Measurements from ENCODE around the gene KSR2. TPM values are rescaled to one million over a fixed set of nuclear protein-coding genes. Genes with fewer than 3 reads are reported as not detected.
"Not testable (repeated sequence)": the region's sequence is repeated elsewhere in the genome, so short reads cannot be mapped to it uniquely, and the experiment has no call there.

Gene KSR2
- total RNA-seq, 2 donors from 2014 or later: 0.17 to 0.21 TPM

DNA sequence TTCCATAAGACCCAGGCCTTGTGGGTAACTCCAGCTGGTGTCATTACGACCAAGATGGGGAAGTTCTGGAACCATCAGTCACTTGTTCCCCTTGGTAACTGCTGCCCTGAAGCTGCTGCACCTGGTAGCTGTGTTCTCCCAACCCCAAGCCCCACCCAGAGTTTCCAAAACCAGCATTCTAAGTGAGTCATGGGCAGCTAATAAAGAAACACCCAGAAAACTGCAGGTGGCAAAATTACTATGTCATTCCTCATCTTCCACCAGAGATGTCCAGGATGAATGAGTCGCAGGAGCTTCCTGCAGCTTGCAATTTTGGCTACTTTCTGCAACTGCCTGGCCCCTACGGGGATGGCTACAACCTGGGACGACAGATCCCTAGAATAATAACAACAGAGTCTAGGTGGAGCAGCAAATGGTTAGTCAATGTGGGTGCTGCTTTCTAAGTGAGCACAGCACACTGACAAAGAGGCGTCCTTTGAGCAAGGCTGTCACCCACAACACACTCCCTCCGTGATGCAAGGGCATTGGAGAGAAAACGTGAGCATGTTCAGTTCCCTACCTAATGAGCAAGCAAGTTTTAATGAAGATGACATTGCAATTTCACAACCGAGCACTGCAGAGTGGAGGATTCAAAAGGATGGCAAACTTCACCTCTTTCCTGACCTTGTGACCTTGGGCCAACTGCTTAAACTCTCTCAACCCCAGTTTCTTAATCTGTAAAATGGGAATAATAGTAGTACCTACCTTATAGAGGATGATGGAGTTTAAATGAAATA is 306.0 kb downstream of the KSR2 start:
- ATAC-seq (replicated peaks in 1 of 2): no peak
- Mint-ChIP-seq H3K9me3 (peaks cover 0 to 3% of the 10 kb centered on the region in 2 donors), H3K36me3 (ENCODE audit: insufficient read depth in 2 of 2) (no peaks in the 10 kb centered on the region), H3K4me1 (ENCODE audit: low read depth) (no peaks in the 10 kb centered on the region), H3K27ac (no peak overlapping the region), H3K27me3 (ENCODE audit: low read depth) (no peaks in the 10 kb centered on the region), H3K4me3 (no peak overlapping the region)
- no peak for DNase-seq

DNA sequence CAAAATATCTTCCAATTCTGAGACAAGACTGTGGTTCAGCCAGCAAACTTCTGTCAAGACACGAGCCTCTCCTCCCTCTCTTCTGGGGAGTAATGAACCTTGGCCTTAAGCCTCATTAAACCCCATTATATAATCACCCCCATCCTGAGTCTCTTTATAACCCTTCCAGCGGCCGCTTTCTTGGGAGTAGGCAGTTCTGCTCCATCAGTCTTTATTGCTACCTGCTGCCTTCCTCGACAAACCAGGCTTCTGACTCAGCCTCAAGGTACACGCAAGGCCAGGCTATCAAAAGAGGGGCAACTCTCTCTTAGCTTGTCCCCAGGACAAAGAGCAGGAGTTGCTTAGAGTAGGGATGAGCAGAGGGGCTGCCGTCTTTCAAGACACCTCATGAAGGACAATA is 306.6 kb downstream of the KSR2 start:
- H3K4me3 Mint-ChIP-seq: no peak overlapping the region

DNA sequence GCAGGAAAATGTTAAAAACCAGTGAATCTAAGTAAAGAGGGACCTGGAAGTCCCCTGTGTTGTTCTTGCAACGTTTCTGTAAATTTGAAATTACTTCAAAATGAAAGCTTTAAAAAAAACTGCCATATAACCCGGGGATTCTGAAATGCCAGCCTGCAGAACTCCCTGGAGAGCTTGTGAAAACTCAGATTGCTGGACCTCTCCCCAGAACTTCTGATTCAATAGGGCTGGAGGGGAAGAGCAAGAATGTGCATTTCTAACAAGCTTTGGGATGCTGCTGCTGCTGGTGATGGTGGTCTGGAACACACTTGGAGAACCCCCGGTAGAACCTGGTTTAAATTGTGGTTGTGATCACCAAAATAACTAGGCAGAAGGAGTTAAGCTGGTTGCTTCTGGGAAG is 307.3 kb downstream of the KSR2 start:
- Mint-ChIP-seq H3K27me3 (ENCODE audit: low read depth) (no peaks in the 10 kb centered on the region), H3K9me3 (peaks cover 0 to 3% of the 10 kb centered on the region in 2 donors), H3K36me3 (ENCODE audit: insufficient read depth in 2 of 2) (no peaks in the 10 kb centered on the region), H3K4me3 (no peak overlapping the region), H3K27ac (no peak overlapping the region), H3K4me1 (ENCODE audit: low read depth) (no peaks in the 10 kb centered on the region)
- DNase-seq (no peak), ATAC-seq (replicated peaks in 1 of 2) (no peak)

More for the DNA sequence above, 306.6 kb downstream of the KSR2 start:
- ATAC-seq (replicated peaks in 1 of 2): no peak
- no peaks in the 10 kb centered on the region for H3K36me3 Mint-ChIP-seq (ENCODE audit: insufficient read depth in 2 of 2)
- H3K9me3 Mint-ChIP-seq: peaks cover 0 to 3% of the 10 kb centered on the region in 2 donors
- H3K27ac Mint-ChIP-seq: no peak overlapping the region
- H3K27me3 Mint-ChIP-seq (ENCODE audit: low read depth): no peaks in the 10 kb centered on the region
- H3K4me1 Mint-ChIP-seq (ENCODE audit: low read depth): no peaks in the 10 kb centered on the region
- no peak for DNase-seq

DNA sequence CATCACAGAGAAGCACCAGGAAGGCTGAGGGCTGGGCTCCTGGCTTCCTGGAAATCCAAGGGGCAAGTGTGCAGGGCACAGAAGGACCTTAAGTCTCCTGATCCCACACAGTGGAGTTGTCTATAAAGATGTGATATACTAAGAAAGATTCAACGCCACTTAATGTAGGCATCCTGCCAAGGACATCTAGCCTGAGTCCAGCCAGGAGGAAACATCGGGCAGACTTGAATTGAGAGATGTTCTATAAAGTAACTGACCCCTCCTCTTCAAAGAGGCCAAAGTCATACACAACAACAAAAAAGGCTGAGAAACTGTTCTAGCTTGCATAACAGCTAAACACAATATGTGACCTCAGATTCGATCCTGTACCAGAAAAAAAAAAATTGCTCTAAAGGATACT is 307.9 kb downstream of the KSR2 start:
- DNase-seq (no peak), ATAC-seq (replicated peaks in 1 of 2) (no peak)
- Mint-ChIP-seq H3K4me3 (no peak overlapping the region), H3K36me3 (ENCODE audit: insufficient read depth in 2 of 2) (no peaks in the 10 kb centered on the region), H3K27ac (no peak overlapping the region), H3K9me3 (peaks cover 0 to 3% of the 10 kb centered on the region in 2 donors), H3K4me1 (ENCODE audit: low read depth) (no peaks in the 10 kb centered on the region), H3K27me3 (ENCODE audit: low read depth) (no peaks in the 10 kb centered on the region)

DNA sequence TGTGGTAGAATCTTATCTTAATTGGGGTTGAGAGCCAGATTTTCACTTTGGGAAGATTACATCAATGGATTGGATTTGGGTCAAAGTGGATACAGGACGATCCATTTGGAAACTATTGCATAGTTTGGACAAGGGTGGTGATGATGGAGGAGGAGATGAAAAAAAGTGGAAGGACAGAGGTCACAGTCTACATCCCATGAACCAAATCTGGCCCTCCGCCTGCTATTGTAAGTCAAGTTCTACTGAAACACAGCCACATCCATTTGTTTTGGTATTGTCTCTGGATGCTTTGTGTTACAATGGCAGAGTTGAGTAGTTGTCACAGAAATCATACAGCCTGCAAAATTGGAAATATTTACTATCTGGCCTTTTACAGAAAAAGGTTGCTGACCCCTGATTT is 310.6 kb downstream of the KSR2 start:
- H3K27me3 Mint-ChIP-seq (ENCODE audit: low read depth): no peaks in the 10 kb centered on the region
- H3K9me3 Mint-ChIP-seq: peaks cover 0 to 3% of the 10 kb centered on the region in 2 donors
- no peak overlapping the region for H3K27ac Mint-ChIP-seq
- no peak overlapping the region for H3K4me3 Mint-ChIP-seq
- DNase-seq (no peak), ATAC-seq (replicated peaks in 1 of 2) (no peak)
- no peaks in the 10 kb centered on the region for H3K36me3 Mint-ChIP-seq (ENCODE audit: insufficient read depth in 2 of 2)
- H3K4me1 Mint-ChIP-seq (ENCODE audit: low read depth): no peaks in the 10 kb centered on the region

DNA sequence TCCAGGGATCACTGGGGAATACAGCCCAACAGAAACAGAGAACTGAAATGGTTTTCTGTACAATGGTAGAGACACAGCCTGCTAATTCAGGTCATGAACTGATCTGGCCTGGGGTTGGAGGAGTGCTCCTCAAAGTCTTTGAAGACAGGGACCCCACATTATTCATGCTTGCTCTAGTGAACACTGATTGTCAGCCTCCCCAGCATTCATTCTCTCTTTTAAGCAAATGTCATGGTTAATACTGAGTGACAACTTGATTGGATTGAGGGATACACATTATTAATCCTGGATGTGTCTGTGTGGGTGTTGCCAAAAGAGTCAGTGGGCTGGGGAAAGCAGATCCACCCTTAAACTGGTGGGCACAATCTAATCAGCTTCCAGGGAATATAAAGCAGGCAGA is 319.0 kb downstream of the KSR2 start:
- Mint-ChIP-seq H3K27me3 (ENCODE audit: low read depth) (no peaks in the 10 kb centered on the region), H3K36me3 (ENCODE audit: insufficient read depth in 2 of 2) (no peaks in the 10 kb centered on the region), H3K4me1 (ENCODE audit: low read depth) (no peaks in the 10 kb centered on the region), H3K4me3 (no peak overlapping the region), H3K27ac (no peak overlapping the region), H3K9me3 (peaks cover 1 to 3% of the 10 kb centered on the region in 2 donors)
- no peak for ATAC-seq (replicated peaks in 1 of 2)
- DNase-seq: no peak

DNA sequence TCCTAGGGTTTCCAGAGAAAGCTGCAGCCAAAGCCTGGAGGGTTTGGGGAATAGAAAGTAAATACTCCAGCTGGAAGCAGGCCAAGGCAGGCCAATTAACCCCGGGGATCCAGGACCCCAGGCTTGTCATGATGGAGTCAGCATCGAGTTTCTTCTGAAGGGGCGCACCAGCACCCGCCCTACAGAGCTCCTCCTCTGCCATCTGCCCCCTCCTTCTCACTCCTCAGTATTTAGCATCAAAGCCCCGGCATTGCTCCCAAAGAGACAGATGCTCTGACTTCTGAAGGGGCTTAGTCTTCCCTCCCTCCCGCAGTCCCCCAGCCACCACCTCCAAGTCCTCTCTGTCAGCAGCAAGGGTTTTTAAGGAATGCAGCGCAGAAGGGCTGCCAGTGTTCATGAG is 322.3 kb downstream of the KSR2 start:
- ATAC-seq (replicated peaks in 1 of 2) (no peak), DNase-seq (no peak)
- Mint-ChIP-seq H3K4me1 (ENCODE audit: low read depth) (no peaks in the 10 kb centered on the region), H3K27ac (no peak overlapping the region), H3K27me3 (ENCODE audit: low read depth) (no peaks in the 10 kb centered on the region), H3K9me3 (peaks cover 0 to 1% of the 10 kb centered on the region in 2 donors), H3K4me3 (no peak overlapping the region), H3K36me3 (ENCODE audit: insufficient read depth in 2 of 2) (no peaks in the 10 kb centered on the region)

DNA sequence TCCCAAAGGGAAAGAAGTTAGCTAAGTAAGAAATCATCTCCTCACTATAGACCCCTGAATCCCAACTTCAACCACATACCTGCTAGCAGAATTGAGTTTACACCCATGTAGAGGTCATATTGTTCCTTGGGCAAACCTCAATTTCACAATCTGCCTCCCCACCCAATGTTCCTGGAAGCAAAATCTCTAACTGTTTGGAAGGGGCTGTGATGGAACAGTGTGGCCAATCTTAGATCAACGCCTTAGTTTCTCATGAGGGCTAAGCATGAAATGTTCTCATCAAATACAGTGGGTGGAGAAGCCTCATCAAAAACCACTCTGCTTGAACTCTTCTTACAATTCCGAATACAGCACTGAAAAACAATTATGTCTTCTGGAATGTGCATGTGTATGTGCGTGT is 323.3 kb downstream of the KSR2 start:
- H3K9me3 Mint-ChIP-seq: peaks cover 0 to 3% of the 10 kb centered on the region in 2 donors
- H3K4me1 Mint-ChIP-seq (ENCODE audit: low read depth): no peaks in the 10 kb centered on the region
- DNase-seq (no peak), ATAC-seq (replicated peaks in 1 of 2) (no peak)
- H3K27me3 Mint-ChIP-seq (ENCODE audit: low read depth): no peaks in the 10 kb centered on the region
- no peak overlapping the region for H3K4me3 Mint-ChIP-seq
- no peaks in the 10 kb centered on the region for H3K36me3 Mint-ChIP-seq (ENCODE audit: insufficient read depth in 2 of 2)
- no peak overlapping the region for H3K27ac Mint-ChIP-seq

DNA sequence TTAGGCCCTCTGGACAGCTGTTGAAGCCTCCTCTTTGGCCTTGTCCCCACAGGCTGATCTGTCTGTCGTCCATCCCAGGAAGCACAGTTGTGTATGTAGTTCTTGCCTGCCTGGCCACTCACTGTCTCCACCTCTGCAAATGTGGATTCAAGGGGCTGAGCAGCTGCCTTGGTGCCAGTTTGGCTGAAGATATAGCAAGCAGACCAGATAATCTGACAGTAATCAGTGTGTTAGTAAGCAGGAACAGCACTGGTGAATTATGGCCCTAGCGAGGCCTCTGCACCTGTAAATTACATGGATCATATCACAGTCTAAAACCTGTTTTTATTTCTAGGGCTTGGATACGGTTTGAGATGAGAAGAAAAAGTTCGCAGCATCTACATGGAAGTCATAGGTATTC is 324.8 kb downstream of the KSR2 start:
- H3K4me3 Mint-ChIP-seq: no peak overlapping the region
- H3K4me1 Mint-ChIP-seq (ENCODE audit: low read depth): no peaks in the 10 kb centered on the region
- ATAC-seq (replicated peaks in 1 of 2) (no peak), DNase-seq (no peak)
- no peaks in the 10 kb centered on the region for H3K27me3 Mint-ChIP-seq (ENCODE audit: low read depth)
- peaks cover 0 to 3% of the 10 kb centered on the region in 2 donors for H3K9me3 Mint-ChIP-seq
- H3K36me3 Mint-ChIP-seq (ENCODE audit: insufficient read depth in 2 of 2): no peaks in the 10 kb centered on the region
- H3K27ac Mint-ChIP-seq: no peak overlapping the region

DNA sequence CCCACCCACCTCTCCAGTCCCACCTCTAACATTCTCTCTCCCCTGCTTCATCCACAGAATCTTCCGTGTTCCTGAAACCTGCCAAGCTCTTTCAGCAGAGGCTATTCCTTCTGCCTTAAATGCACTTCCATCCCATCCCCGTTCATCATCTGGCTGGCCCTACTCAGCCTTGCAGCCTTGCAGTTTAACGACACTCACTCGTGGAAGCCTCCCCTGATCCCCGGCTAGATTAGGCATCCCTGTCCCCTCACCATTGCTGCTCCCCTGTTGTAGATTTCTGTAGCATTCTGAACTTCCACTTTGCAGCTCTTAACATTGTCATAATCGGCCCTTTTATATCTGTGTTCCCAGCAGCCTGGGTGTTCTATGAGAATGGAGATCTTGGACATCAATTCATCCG is 326.9 kb downstream of the KSR2 start:
- Mint-ChIP-seq H3K4me1 (ENCODE audit: low read depth) (no peaks in the 10 kb centered on the region), H3K9me3 (peaks cover 0 to 2% of the 10 kb centered on the region in 2 donors), H3K27me3 (ENCODE audit: low read depth) (no peaks in the 10 kb centered on the region), H3K27ac (no peak overlapping the region), H3K4me3 (no peak overlapping the region), H3K36me3 (ENCODE audit: insufficient read depth in 2 of 2) (no peaks in the 10 kb centered on the region)
- DNase-seq (no peak), ATAC-seq (replicated peaks in 1 of 2) (no peak)

DNA sequence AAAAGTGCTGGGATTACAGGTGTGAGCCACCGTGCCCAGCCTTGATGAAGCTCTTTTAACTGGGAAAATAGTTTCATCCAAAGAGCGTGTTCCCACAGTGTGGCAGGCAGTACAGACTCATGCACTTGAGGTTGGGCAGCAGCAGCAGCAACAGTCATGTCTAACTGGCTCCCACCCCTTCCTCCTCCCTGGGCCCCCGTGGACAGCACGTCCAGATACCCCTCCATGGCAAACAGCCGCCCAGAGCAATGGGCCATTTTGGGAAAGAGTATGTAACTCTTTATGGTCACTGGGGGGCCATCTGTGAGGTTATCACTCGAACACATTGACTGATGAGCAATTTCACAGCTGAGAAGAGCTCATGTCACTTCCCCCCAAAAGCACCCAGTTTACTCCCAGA is 328.3 kb downstream of the KSR2 start:
- Mint-ChIP-seq H3K4me1 (ENCODE audit: low read depth) (no peaks in the 10 kb centered on the region), H3K27ac (no peak overlapping the region), H3K36me3 (ENCODE audit: insufficient read depth in 2 of 2) (no peaks in the 10 kb centered on the region), H3K9me3 (peaks cover 2% of the 10 kb centered on the region in 2 donors), H3K27me3 (ENCODE audit: low read depth) (no peaks in the 10 kb centered on the region), H3K4me3 (no peak overlapping the region)
- no peak for DNase-seq
- ATAC-seq (replicated peaks in 1 of 2): no peak

DNA sequence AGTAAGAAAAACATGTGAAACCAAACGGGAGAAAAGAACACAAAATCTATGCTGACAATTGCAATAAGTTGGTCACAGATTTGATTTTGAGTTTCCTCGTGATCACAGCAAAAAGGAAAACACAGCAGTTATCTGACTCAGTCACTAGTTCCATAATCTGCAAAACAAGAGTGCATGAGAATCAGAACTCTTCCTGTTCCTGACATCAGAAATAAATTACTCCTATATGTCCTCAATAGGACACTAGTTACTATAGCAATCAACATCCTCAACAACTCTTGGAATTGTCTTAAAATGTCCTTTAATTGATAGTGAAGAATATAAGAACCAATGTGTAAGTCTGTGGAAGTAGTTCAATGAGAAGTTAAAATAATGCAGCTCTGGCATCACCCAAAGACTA is 339.3 kb downstream of the KSR2 start:
- peaks cover 7 to 17% of the 10 kb centered on the region in 2 donors for H3K9me3 Mint-ChIP-seq

DNA sequence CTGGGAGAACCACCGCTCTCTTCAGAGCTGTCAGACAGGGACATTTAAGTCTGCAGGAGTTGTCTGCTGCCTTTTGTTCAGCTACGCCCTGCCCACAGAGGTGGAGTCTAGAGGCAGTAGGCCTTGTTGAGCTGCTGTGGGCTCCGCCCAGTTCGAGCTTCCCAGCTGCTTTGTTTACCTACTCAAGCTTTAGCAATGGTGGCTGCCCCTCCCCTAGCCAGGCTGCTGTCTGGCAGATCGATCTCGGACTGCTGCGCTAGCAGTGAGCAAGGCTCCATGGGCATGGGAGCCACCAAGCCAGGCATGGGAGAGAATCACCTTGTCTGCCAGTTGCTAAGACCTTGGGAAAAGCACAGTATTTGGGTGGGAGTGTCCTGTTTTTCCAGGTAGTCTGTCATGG is 340.1 kb downstream of the KSR2 start:
- not testable (repeated sequence) for H3K4me3 Mint-ChIP-seq

More for the DNA sequence above, 339.3 kb downstream of the KSR2 start:
- no peak for ATAC-seq (replicated peaks in 1 of 2)
- Mint-ChIP-seq H3K4me1 (ENCODE audit: low read depth) (no peaks in the 10 kb centered on the region), H3K27ac (no peak overlapping the region), H3K4me3 (no peak overlapping the region), H3K27me3 (ENCODE audit: low read depth) (no peaks in the 10 kb centered on the region), H3K36me3 (ENCODE audit: insufficient read depth in 2 of 2) (peaks cover 0 to 2% of the 10 kb centered on the region in 2 donors)
- no peak for DNase-seq

DNA sequence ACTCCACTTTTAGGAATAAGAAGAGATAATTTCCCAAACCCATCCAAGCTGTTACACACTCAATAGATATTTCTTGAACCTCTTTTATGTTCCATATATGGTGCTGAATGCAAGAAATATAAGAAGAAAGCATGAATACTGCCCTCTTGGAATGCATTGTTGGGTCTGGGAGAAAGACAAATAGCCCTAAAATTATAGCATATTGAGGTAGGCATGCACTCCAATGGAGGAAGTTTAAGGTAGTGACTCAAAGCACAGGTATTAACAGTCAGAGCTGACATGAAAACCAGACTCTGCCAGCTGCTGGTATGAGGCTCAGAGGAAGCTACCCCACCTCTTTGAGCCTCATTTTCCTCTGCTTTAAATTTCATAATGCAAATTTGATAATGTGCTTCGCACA is 346.0 kb downstream of the KSR2 start:
- Mint-ChIP-seq H3K9me3 (peaks cover 2 to 7% of the 10 kb centered on the region in 2 donors), H3K36me3 (ENCODE audit: insufficient read depth in 2 of 2) (no peaks in the 10 kb centered on the region), H3K4me3 (no peak overlapping the region), H3K4me1 (ENCODE audit: low read depth) (no peaks in the 10 kb centered on the region), H3K27ac (no peak overlapping the region), H3K27me3 (ENCODE audit: low read depth) (no peaks in the 10 kb centered on the region)
- no peak for DNase-seq
- no peak for ATAC-seq (replicated peaks in 1 of 2)

More for the DNA sequence above, 340.1 kb downstream of the KSR2 start:
- ATAC-seq (replicated peaks in 1 of 2); H3K27me3 Mint-ChIP-seq (ENCODE audit: low read depth); H3K27ac Mint-ChIP-seq; H3K4me1 Mint-ChIP-seq (ENCODE audit: low read depth); H3K36me3 Mint-ChIP-seq (ENCODE audit: insufficient read depth in 2 of 2); DNase-seq: not testable (repeated sequence)
- peaks cover 7 to 17% of the 10 kb centered on the region in 2 donors for H3K9me3 Mint-ChIP-seq
